ENCODE measurements around the gene REXO4. TPM values are rescaled to one million over a fixed set of nuclear protein-coding genes. Genes with fewer than 3 reads are reported as not detected.

The REXO4 gene
- polyA plus RNA-seq, 1 of the 3 experiments (the other 2 are of a cell fraction): 37.3 TPM

DNA sequence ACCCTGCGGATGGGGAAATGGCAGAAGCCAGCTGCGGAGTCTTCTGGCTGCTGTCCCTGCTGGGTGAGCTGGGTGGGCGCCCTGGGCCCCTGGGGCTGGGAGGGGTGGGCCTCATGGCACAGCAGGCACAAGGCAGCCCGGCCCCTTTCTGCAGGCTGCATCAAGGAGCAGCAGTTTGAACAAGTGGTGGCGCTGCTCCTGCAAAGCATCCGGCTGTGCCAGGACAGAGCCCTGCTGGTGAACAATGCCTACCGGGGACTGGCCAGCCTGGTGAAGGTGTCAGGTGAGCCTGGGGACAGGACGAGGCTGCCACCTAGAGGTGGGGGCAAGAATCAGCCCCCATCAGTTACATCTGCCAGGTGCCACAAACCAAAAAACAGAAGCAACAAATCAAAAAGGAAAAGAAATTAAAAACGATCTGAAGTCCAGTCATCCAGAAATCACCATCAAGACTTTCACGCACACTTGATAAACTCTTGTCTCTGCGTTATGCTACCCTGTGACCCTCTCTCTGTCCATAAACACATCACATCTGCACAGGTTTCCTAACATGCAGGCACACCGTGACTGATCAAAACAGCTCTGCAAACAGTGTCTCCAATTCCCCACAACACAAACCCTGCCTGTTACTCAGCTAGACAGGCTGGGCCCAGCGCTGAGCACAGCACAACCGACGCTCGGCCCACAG is 13.9 kb downstream of the REXO4 start:
- POLR2A ChIA-PET: no interaction called here
- WGBS (ENCODE audit: low lambda C conversion rate): 80% methylated on average over 8 of the region's 16 CpGs

GRCh38 chr9:133402689-133403088 is 15.1 kb downstream of the REXO4 start:
- CTCF ChIA-PET: interaction anchor here (1.1 to 2.1 kb wide), 2 partner anchors 32 to 84 kb away, joined by 4 to 6 read pairs; no protein-coding TSS in a partner anchor
- POLR2A ChIA-PET: interaction anchor here (1.1 kb wide), 1 partner anchor 76 kb away, joined by 3 read pairs; the partner anchor contains the start of gene SLC2A6
- TF ChIP-seq NRF1 (IDR thresholded peaks at IDR 0.05; ENCODE audit: low read depth, low read length): no peak
- no peak for TF ChIP-seq USF1 (IDR thresholded peaks at IDR 0.05; ENCODE audit: borderline replicate concordance, low read depth)
- TF ChIP-seq, protein P1, sequence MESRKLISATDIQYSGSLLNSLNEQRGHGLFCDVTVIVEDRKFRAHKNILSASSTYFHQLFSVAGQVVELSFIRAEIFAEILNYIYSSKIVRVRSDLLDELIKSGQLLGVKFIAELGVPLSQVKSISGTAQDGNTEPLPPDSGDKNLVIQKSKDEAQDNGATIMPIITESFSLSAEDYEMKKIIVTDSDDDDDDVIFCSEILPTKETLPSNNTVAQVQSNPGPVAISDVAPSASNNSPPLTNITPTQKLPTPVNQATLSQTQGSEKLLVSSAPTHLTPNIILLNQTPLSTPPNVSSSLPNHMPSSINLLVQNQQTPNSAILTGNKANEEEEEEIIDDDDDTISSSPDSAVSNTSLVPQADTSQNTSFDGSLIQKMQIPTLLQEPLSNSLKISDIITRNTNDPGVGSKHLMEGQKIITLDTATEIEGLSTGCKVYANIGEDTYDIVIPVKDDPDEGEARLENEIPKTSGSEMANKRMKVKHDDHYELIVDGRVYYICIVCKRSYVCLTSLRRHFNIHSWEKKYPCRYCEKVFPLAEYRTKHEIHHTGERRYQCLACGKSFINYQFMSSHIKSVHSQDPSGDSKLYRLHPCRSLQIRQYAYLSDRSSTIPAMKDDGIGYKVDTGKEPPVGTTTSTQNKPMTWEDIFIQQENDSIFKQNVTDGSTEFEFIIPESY (IDR thresholded peaks at IDR 0.05; ENCODE audit: borderline replicate concordance, low read depth): no peak
- TF ChIP-seq GATA2 (CRISPR knock-in tag; IDR thresholded peaks at IDR 0.05): no peak
- TF ChIP-seq JUND (IDR thresholded peaks at IDR 0.05): no peak
- no peak for TF ChIP-seq RFX5 (IDR thresholded peaks at IDR 0.05; ENCODE audit: low read length)
- no peak for TF ChIP-seq TAF1 (IDR thresholded peaks at IDR 0.05; ENCODE audit: borderline replicate concordance, low read depth, low read length)
- TF ChIP-seq RXRA (IDR thresholded peaks at IDR 0.05; ENCODE audit: borderline replicate concordance, low read depth): no peak
- no peak for TF ChIP-seq CTCF (IDR thresholded peaks at IDR 0.05)
- TF ChIP-seq MXI1 (IDR thresholded peaks at IDR 0.05; ENCODE audit: low read depth, low read length): no peak
- TF ChIP-seq FOXM1 (IDR thresholded peaks at IDR 0.05; ENCODE audit: low read depth): no peak
- TF ChIP-seq USF2 (IDR thresholded peaks at IDR 0.05; ENCODE audit: borderline replicate concordance, low read depth, low read length): no peak
- no peak for TF ChIP-seq RCOR1 (IDR thresholded peaks at IDR 0.05; ENCODE audit: low read length)

More for the DNA sequence above, 13.9 kb downstream of the REXO4 start:
- peaks cover 21 to 34% of the 10 kb centered on the region in 2 experiments for H3K36me3 ChIP-seq (replicated peaks in 1 of 2; ENCODE audit: control insufficient read depth in 1 of 2, insufficient read depth in 2 of 2, low read length in 1 of 2)
- no peak overlapping the region for H3K27ac ChIP-seq (ENCODE audit: low read depth in 2 of 2, low read length in 1 of 2)
- TF ChIP-seq GABPA (IDR thresholded peaks at IDR 0.05; ENCODE audit: low read depth) (no peak), RAD21 (IDR thresholded peaks at IDR 0.05; ENCODE audit: low read length) (peak; percentile 40), CTCF (IDR thresholded peaks at IDR 0.05) (peak; percentile 55), RXRA (IDR thresholded peaks at IDR 0.05; ENCODE audit: borderline replicate concordance, low read depth) (no peak), MEF2A (IDR thresholded peaks at IDR 0.05; ENCODE audit: borderline replicate concordance, low read depth) (no peak)
- no peaks in the 10 kb centered on the region for H3K9me3 ChIP-seq
- H3K9me2 ChIP-seq: no peaks in the 10 kb centered on the region
- H3K4me3 ChIP-seq (ENCODE audit: low read depth in 2 of 2, low read length in 1 of 2): no peak overlapping the region
- no peaks in the 10 kb centered on the region for H3K79me2 ChIP-seq (ENCODE audit: insufficient read depth)
- peak; percentile 57 for DNase-seq
- H3K4me1 ChIP-seq (ENCODE audit: control insufficient read depth in 1 of 2, insufficient read depth in 2 of 2, low read depth in 1 of 2, low read length in 1 of 2): no peaks in the 10 kb centered on the region
- H3K4me2 ChIP-seq: no peak overlapping the region
- H2AFZ ChIP-seq (ENCODE audit: low read depth): no peak overlapping the region
- no peak overlapping the region for H3K9ac ChIP-seq
- no peaks in the 10 kb centered on the region for H3K27me3 ChIP-seq (ENCODE audit: insufficient read depth)
- no peaks in the 10 kb centered on the region for H4K20me1 ChIP-seq (ENCODE audit: insufficient read depth)
- CTCF ChIA-PET: interaction anchor here (0.6 to 3.0 kb wide), 8 partner anchors 10 to 87 kb away, joined by 3 to 23 read pairs (median 4); partner anchors contain the start of genes REXO4 and STKLD1
- peaks cover 4% of the 10 kb centered on the region for H3F3A ChIP-seq (replicated peaks; ENCODE audit: insufficient read depth)

More at GRCh38 chr9:133402689-133403088, 15.1 kb downstream of the REXO4 start:
- Histone ChIP-seq H3K27ac (ENCODE audit: low read depth in 2 of 2, low read length in 1 of 2) (no peak overlapping the region), H4K20me1 (ENCODE audit: insufficient read depth) (no peaks in the 10 kb centered on the region), H3K4me2 (no peak overlapping the region), H3K4me1 (ENCODE audit: control insufficient read depth in 1 of 2, insufficient read depth in 2 of 2, low read depth in 1 of 2, low read length in 1 of 2) (no peaks in the 10 kb centered on the region), H3K36me3 (replicated peaks in 1 of 2; ENCODE audit: control insufficient read depth in 1 of 2, insufficient read depth in 2 of 2, low read length in 1 of 2) (peaks cover 14 to 31% of the 10 kb centered on the region in 2 experiments), H3K79me2 (ENCODE audit: insufficient read depth) (no peaks in the 10 kb centered on the region), H3F3A (replicated peaks; ENCODE audit: insufficient read depth) (no peaks in the 10 kb centered on the region), H3K27me3 (ENCODE audit: insufficient read depth) (no peaks in the 10 kb centered on the region), H3K9me3 (no peaks in the 10 kb centered on the region), H3K9ac (no peak overlapping the region), H2AFZ (ENCODE audit: low read depth) (no peak overlapping the region), H3K9me2 (no peaks in the 10 kb centered on the region), H3K4me3 (ENCODE audit: low read depth in 2 of 2, low read length in 1 of 2) (no peak overlapping the region)
- no peak for DNase-seq
- 92% methylated on average over 6 of the region's 7 CpGs for WGBS (ENCODE audit: low lambda C conversion rate)
